ENCODE measurements around the gene LGALS3BP. TPM values are rescaled to one million over a fixed set of nuclear protein-coding genes. Genes with fewer than 3 reads are reported as not detected.

Gene LGALS3BP
- total RNA-seq, 1 experiment from 2014 or later = 389 TPM

DNA sequence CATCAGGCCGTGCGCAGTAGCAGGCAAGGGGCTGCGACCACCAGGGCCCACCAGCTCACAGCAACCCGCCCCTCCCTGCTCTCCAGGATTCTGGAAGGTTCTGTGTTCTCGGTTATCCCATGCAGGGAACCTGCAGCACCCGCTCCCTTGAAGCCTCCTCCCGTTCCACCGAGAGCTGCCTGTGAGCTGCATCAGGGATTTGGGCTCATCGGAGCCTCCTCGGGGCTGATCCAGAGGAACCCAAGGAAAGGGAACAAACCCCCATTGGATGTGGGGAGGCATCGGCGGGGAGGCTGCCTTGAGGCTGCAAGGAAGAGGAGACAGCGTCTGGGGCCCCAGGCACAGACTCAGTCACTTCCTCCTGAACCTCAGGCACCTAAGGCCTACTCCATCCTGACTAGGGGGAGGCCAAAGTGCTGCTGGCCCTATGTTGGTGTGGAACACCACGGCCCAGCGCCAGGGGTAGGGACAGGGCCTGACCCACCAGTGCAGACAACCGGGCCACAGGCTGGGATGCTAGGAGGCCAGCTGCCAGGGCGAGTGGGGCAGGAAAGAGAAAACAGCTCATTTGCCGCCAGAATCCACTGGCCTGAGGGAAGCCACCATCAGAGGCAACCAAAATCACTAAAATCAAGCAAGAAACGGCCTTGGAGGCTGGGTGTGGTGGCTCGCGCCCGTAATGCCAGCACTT, 14.4 kb upstream of the LGALS3BP start:
- Histone ChIP-seq H4K20me1 (ENCODE audit: insufficient read depth) (no peaks in the 10 kb centered on the region; the same call in 1 of the 2 replicates), H3K4me2 (ENCODE audit: low read length) (no peak overlapping the region), H2AFZ (ENCODE audit: low read depth, low read length, poor library complexity, severe bottlenecking) (no peak overlapping the region), H3K9me2 (ENCODE audit: insufficient read depth) (no peaks in the 10 kb centered on the region), H3K4me3 (replicated peaks in 1 of 2; ENCODE audit: low read depth in 1 of 2, low read length in 2 of 2) (no peak overlapping the region), H3K9me3 (ENCODE audit: control insufficient read depth in 1 of 2, insufficient read depth in 1 of 2, low read depth in 1 of 2, low read length in 2 of 2) (no peaks in the 10 kb centered on the region), H3K9ac (ENCODE audit: low read length) (no peak overlapping the region), H3K27ac (ENCODE audit: low read depth, low read length) (peak overlapping the region; percentile 30; the same call in 1 of the 2 replicates), H3K4me1 (ENCODE audit: control insufficient read depth in 1 of 2, insufficient read depth in 2 of 2, low read length in 2 of 2) (no peaks in the 10 kb centered on the region), H3K36me3 (ENCODE audit: control insufficient read depth in 1 of 2, insufficient read depth in 2 of 2, low read length in 2 of 2) (peaks cover 52 to 80% of the 10 kb centered on the region in 2 experiments; a peak in 3 of 4 replicates), H3K79me2 (ENCODE audit: insufficient read depth, low read length) (peaks cover 52% of the 10 kb centered on the region), H3K27me3 (ENCODE audit: insufficient read depth, low read length) (no peaks in the 10 kb centered on the region)
- ChIA-PET POLR2A (no interaction called here), CTCF (interaction anchor here (0.7 to 1.9 kb wide), 4 partner anchors 14 to 51 kb away, joined by 3 to 5 read pairs (median 3); partner anchors contain the start of gene LGALS3BP), RAD21 (ENCODE audit: low non-redundant PET in 1 of 2, low total read pairs in 2 of 2, uncharacterized antibody in 2 of 2, unreplicated experiment in 2 of 2) (no interaction called here)
- ATAC-seq (no peak), DNase-seq (ENCODE audit: low read depth, low spot score) (no peak)
- TF ChIP-seq RAD21 (IDR thresholded peaks at IDR 0.05; ENCODE audit: low read depth) (no peak), SIN3A (IDR thresholded peaks at IDR 0.05; ENCODE audit: low read depth) (no peak), SP1 (IDR thresholded peaks at IDR 0.05; ENCODE audit: low read depth) (no peak), ZFX (IDR thresholded peaks at IDR 0.05) (no peak), JUND (IDR thresholded peaks at IDR 0.05) (no peak), CBX3 (IDR thresholded peaks at IDR 0.05; ENCODE audit: low read depth) (no peak)
- TF ChIP-seq, protein P1, sequence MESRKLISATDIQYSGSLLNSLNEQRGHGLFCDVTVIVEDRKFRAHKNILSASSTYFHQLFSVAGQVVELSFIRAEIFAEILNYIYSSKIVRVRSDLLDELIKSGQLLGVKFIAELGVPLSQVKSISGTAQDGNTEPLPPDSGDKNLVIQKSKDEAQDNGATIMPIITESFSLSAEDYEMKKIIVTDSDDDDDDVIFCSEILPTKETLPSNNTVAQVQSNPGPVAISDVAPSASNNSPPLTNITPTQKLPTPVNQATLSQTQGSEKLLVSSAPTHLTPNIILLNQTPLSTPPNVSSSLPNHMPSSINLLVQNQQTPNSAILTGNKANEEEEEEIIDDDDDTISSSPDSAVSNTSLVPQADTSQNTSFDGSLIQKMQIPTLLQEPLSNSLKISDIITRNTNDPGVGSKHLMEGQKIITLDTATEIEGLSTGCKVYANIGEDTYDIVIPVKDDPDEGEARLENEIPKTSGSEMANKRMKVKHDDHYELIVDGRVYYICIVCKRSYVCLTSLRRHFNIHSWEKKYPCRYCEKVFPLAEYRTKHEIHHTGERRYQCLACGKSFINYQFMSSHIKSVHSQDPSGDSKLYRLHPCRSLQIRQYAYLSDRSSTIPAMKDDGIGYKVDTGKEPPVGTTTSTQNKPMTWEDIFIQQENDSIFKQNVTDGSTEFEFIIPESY (IDR thresholded peaks at IDR 0.05; ENCODE audit: extremely low read depth, insufficient replicate concordance, low read length) = no peak
- TF ChIP-seq, protein P2, sequence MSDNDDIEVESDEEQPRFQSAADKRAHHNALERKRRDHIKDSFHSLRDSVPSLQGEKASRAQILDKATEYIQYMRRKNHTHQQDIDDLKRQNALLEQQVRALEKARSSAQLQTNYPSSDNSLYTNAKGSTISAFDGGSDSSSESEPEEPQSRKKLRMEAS (IDR thresholded peaks at IDR 0.05) = no peak
- BruUV-seq (replicated peaks) = no TSS peak
- intact Hi-C loops (cut with micrococcal nuclease) = no loop called here
